NOMO-1 treated with DMSO at 0.1 percent for 48 hours (cell line): ENCODE data around the gene ZNF341.

Experiments used
- DNase-seq: peaks from one replicate; lab custom pipeline; 2025; ENCODE audit not compliant: unreplicated experiment; lab: John Stamatoyannopoulos, UW

Gene ZNF341

DNA sequence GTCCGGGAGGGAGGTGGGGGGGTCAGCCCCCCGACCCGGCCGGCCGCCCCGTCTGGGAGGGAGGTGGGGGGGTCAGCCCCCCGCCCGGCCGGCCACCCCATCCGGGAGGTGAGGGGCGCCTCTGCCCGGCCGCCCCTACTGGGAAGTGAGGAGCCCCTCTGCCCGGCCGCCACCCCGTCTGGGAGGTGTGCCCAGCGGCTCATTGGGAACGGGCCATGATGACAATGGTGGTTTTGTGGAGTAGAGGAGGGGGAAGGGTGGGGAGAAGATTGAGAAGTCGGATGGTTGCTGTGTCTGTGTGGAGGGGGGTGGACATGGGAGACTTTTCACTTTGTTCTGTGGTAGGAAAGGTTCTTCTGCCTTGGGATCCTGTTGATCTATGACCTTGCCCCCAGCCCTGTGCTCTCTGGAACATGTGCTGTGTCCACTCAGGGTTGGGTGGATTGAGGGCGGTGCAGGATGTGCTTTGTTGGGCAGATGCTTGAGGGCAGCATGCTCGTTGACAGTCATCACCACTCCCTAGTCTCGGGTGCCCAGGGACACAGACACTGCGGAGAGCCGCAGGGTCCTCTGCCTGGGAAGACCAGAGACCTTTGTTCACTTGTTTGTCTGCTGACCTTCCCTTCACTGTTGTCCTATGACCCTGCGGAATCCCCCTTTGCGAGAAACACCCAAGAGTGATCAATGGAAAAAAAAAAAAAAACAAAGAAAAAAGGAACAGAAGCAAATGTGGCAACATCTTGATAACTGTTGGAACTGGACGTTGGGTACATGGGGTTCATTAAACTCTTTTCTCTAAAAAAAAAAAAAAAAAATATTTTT lies 30.0 kb upstream of the ZNF341 start:
- no peak for DNase-seq

DNA sequence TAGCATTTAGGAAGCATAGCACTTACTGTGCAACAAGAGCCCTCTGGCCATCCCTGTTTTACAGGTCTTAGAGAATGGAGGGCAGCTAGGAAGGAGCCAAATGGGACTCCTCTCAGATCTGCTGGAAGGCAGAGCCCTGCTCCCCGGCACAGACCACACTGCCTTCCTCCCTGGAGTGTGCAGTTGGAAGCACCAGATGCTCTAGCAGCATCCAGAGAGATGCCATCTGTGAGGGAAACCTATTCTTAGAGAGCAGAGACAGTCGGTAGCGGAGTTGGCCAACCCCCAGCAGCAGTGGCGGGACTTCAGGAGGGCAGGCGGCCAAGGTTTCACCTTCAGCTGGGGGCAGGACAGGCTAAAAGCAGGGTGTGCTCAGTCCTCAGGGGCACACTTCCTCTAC lies 28.9 kb upstream of the ZNF341 start:
- no peak for DNase-seq

DNA sequence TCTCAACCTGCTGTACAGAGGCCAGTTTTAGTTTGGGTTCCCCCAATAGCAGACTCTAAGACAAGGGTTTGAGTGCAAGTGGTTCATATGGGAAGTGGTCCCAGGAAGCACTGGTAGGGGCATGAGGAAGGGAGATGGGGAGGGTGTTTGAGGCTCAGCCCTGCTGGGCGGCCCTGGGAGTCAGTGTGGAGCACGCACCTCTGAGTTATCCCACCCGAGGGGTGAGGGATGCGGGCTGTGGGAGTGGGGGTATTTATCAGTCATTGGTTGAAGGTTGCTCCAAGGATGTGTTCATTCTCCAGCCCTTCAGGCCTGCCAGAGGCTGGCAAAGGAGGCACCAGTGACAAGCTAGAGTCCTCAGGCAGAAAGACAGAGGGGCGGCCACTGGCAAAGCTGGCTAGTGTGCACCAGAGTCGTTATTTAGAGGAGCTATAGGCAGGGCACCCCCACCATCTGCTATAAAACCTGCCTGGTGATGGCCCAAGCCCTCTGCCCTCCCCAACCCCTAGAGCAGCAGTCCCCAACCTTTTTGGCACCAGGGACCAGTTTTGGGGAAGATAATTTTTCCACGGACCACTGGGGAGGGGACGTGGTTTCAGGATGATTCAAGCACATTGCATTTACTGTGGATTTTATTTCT lies 28.2 kb upstream of the ZNF341 start:
- DNase-seq, result no peak

DNA sequence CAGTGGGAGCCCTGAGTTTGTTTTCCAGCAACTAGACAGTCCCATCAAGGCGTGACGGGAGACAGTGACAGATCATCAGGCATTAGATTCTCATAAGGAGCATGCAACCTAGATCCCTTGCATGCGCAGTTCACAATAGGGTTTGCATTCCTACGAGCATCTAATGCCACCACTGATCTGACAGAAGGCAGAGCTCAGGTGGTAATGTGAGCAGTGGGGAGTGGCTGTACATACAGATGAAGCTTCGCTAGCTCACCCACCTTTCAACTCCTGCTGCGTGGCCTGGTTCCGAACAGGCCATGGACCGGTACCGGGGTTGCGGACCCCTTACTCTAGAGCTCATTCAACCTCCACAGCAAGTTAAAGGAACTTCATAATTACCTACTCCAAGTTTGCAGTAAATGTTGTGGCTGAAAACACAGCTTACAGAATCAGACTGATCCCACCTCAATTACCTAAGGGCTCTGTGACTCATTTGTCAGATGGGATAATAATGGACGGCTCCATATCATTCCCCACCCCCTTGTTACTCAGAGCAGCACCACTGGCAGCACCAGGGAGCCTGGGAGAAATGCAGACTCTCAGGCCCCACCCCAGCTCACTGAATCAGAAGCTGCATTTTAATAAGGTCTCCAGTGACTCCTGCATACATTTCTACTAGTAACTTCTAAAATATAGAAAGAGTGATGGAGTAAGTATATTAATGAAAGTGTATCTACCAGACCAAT lies 27.4 kb upstream of the ZNF341 start:
- DNase-seq, result no peak

DNA sequence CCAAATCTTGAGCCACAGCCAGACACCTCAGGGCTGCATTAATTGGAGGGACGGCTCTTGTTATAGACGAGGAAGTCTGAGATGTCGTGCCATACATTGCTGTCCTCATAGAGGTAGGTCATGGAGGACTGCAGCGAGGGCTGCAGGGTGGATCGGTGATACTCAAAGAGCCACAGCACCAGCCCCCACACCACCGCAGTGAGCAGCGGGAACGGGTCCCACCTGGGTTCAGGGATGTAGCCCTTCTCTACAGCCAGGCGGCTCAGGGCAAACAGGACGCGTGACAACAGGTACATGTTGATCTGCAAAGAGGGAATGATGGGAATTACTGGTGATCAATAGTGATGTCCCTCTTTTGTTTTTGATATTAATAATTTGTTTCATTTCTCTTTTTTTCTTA lies 24.1 kb upstream of the ZNF341 start:
- DNase-seq, result no peak

DNA sequence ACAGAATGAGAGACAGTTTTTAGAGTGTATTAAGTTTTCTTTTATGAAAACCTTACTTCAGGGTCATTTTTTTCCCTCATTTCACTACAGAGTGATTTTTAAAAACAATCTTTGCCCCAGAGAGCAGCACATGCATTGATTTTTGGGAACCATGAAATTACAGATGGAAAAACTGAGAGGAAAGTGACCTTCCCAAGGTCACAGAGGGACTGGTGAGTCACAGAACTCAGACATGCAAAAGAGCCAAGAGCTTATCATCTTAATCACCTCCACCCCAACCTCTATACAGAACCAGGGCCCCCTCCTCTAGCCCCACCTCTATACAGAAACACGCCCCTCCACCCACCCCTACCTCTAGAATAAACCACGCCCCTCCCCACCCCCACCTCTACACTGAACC lies 22.4 kb upstream of the ZNF341 start:
- DNase-seq, result no peak

DNA sequence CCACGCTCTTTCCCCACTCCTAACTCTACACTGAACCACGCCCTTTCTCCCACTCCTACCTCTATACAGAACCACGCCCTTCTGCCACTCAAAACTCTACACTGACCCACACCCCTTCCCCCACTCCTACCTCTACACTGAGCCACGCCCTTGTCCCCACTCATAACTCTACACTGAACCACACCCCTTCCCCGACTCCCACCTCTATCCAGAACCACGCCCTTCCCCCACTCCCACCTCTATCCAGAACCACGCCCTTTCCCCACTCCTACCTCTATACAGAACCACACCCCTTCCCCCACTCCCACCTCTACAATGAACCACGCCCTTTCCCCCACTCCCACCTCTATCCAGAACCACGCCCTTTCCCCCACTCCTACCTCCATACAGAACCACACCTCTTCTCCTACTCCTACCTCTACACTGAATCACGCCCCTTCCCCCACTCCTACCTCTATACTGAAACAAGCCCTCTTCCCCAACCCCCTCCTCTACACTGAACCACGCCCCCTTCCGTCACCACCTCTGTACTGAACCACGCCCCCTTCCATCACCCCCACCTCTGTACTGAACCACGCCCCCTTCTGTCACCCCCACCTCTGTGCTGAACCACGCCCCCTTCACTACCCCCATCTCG lies 21.8 kb upstream of the ZNF341 start:
- DNase-seq, result no peak

DNA sequence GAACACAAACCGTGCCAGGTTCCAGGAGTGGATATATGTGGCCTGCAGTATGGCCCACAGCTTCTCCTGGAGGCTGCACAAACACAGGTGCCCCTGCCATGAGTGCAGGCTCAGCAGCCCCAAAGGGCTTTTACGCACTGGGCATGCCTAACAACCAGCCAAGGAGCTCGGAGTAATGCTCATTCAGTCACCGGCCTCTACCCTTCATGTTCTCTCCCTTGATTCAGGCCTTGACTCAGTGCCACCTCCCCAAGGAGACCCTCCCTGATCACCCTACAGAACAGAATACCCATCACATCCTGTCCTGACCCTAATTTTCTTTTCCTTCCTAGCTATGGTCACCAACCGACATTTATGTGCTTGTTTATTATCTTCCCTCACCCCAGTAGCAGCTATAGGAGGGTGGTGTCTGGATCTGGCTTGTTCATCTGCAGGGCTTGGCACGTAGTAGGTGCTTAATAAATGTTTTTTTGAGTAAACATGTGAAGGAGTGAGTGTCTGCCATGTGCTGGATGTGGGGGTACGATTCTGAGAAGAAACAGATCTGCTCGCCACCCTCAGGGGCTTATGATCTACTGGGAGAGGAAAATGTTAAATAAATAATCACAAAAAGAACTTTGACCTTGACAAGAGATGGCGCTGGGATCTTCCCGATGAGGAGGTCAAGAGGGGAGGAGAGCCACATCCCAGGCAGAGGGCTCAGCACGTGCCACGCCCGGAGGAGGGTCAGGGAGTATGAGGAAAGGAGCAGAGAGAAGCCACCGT lies 20.9 kb upstream of the ZNF341 start:
- DNase-seq, result no peak

DNA sequence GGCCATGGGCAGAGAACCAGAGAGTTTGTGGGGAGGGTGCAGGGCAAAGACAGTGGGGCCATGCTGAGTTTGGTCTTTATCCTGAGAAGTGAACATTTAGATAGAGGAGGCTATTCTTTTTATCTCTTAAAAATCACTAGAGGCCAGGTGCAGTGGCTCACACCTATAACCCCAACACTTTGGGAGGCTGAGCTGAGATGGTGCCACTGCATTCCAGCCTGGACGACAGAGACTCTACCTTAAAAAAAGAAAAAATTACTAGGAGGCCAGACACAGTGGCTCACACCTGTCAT lies 20.4 kb upstream of the ZNF341 start:
- DNase-seq, result no peak

DNA sequence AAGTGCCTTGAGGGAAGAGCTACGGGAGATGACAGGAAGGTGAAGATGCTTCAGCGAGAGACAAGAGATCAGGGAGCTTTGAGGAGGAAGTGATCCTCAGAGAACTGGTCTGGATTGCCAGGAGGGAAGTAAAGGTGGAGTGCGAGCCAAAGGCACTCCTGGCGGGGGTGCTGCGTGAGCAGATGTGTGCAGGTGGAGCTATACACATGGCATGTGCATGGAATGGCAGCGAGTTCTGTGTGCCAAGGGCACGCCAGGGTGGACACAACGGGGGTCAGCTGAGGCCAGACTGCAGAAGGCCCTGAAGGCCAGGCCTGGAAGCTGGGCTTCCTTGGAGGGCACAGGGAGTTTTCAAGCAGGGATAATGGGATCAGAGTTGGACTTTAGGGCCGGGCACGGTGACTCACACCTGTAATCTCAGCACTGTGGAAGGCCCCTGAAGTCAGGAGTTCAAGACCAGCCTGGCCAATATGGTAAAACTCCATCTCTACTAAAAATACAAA lies 17.9 kb upstream of the ZNF341 start:
- DNase-seq, result no peak

DNA sequence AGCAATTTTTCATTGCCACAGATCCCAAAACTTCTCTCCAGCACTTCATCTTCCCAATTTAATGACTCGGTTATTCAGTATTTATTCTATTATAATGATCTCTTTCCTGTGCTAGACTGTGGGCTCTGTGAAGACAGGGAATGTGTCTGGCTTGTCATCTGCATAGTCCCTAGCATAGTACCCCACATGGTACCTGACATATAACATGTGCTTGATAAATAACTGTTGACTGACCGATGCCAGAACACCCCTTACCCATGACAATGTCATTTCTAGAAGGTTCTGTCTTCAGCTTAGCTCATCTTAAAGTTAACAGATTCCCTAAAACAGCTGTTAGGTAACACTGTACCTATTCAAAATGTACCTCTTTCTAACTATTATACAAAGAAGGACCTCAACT lies 15.3 kb upstream of the ZNF341 start:
- DNase-seq, result no peak

DNA sequence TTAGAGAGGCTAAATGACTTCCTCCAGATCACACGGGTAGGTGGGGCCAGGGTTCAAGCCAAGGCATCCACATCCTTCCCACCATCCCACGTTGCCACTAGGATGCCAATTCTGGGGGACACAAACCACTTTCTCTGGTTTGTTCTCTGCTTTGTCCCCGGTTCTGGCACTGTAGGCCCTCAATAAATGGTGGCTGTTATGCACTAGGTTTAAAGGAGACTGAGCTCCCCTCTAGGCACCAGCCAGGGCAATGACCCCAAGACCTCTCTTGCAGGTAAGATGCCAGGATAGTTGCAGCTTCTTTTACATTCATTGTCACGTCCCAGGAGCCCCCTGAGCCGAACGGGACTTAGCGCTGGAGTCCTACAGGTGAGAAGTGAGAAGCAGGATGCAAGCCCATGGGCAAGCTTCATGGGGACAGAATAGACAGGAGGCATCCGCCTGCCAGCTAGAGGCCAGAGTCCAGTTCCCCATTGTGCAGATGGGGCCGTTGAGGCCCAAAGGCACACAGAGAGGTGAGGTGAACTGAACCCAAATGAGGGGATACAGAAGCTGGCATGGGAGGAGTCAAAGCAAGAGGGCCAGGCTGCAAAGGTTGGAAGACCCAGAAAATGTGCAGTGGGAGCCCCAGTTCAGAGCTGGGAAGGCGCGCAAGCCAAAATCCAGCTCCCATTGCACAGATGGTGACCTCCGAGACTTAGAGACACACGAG lies 12.4 kb upstream of the ZNF341 start:
- no peak for DNase-seq

DNA sequence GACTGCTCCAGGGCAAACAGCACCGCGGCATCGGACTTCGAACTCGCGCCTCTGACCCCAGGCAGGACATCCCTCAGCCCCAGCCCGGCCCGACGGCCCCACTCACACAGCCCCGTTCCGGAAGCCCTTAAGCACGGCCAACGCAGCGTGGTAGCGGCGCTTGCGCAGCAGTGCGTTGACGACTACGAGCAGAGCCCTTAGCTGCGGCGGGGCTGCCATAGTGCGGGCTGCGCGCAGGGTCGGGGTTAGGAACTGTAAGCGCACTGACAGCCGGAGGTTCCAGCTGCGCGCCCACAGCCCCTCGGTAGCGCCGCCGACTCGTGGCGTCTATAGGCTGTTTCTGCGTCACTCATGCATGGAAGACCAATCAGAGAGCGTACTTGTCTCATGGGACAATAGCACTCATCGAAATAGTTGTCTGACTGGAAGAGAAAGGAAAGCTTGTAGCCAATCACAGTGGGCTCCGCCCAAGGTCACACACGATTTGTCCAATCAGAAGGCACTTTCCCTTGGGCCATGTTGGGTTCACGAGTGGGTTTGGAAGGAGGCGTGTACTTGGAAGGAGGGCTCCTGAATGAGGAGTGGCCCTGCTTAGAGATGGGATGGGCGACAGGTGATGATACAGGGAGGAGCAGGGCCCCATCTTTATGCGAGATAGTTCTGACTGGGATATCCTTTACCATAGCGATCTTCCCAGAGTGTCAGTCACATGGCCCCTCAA lies 11.6 kb upstream of the ZNF341 start, which contains the start of gene PXMP4:
Gene PXMP4, minus strand, starts transcription at position 322 of the 721 bp plus-strand sequence. Its CDS starts 103 bp downstream, at position 219.
- DNase-seq, result peak; percentile 98

DNA sequence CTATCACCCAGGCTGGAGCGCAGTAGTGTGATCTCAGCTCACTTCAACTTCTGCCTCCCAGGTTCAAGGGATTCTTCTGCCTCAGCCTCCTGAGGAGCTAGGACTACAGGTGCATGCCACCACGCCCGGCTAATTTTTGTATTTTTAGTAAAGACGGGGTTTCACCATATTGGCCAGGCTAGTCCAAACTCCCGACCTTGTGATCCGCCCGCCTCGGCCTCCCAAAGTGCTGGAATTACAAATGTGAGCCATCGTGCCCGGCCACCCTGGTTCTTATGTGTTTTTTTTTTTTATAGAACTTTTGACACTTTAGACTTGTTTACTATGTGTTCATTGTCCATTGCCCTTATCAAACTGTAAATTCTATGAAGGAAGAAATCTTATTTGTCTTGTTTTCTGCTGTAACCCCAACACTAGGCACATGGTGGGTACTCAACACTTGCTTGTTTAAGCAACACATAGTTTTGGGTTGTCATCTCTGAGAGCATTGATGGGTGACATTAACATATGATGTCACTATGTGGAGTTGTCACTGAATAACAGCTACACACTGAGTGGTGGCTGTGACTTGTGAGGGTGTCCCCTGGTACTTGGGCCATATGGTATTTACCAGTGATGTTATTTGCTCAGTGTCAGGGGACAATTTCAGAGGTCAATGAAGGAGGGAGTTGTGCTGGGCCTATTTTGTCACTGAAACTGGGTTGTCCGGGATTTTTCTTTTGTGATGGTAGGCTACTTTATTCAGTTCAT lies 10.2 kb upstream of the ZNF341 start:
- DNase-seq, result no peak

DNA sequence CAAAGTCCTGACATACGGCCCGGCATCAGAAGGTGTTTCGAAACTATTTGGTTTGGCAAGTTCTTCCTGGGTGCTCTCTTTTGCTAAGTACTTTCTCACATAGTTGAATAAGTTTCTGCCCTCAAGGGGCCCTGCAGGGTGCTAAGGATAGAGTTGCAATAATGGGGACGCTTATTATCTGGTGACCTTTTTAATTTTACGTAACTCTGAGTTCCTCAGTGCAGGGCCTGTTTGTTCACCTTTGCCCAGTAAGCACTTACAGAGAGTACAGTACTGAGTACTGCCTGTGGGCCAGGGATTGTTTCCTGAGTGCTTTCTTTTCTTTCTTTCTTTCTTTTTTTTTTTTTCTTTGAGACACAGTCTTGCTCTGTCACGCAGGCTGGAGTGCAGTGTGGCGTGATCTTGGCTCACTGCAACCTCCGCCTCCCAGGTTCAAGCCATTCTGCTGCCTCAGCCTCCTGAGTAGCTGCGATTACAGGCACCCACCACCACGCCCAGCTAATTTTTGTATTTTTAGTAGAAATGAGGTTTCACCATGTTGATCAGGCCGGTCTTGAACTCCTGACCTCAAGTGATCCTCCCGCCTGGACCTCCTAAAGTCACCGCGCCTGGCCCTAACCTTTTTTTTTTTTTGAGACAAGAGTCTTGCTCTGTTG lies 7.2 kb upstream of the ZNF341 start:
- DNase-seq, result no peak

DNA sequence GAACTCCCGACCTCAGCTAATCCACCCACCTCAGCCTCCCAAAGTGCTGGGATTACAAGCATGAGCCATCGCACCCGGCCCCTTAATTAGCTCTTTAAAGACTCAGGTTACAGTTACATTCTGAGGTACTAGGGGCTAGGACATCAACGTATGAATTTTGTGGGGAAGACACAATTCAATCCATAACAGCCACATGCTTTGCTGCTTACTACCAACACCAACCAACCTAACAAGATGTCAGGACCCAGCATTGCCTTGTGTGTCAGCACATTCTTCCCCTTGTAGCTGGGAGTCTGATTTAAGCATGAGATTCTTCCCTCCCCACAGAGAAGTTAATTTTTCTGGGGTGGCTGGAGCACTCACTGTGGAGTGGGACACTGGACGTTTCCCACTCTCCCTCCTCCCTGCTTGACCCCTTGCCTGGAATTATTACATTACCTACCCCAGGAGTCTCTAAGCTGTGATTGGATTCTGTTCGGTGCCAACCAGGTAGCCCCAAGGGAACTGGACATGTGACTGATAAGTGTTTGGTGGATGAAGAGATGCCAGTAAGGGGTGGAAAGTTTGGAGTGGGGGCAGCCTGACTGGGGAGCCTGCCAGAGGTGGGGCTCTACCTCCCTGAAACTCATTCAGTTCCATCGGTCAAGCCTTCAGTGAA lies 6.1 kb upstream of the ZNF341 start:
- DNase-seq, result no peak

DNA sequence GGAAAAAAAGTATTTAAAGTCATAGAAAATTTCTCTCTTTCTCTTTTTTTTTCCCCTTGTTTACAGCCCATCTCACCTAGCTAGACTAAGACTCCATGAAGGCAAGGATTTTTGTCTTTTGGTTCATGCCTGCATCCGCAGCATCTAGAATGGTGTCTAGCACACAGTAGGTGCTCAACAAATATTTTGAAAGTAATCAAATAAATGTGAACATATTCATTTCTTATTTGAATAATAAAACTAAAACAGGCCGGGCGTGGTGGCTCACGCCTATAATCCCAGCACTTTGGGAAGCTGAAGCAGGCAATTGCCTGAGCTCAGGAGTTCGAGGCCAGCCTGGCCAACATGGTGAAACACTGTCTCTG lies 4.7 kb upstream of the ZNF341 start:
- DNase-seq, result no peak

DNA sequence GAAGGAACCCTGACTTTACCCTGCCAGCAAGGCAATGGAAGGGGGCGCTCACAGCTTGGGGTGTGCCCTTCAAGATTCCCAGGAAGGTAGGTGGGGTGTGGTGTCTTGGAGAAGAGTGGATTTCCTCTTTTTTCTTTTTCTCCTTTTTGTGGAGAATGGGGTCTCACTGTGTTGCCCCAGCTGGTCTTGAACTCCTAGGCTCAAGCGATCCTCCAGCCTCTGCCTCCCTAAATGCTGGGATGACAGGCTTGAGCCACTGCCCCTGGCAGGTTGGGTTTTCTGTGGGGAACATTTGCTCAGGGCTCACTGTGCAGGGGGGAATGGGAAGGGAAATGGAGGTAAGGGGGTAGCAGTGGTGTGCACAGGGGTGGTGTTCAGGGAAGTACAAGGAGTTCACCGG lies 4.0 kb upstream of the ZNF341 start:
- no peak for DNase-seq
